ENCODE measurements around the gene SLC25A29. TPM values are rescaled to one million over a fixed set of nuclear protein-coding genes. Genes with fewer than 3 reads are reported as not detected.
"Not testable (repeated sequence)": the region's sequence is repeated elsewhere in the genome, so short reads cannot be mapped to it uniquely, and the experiment has no call there.

Gene SLC25A29
- total RNA-seq, 1 donor from 2014 or later: 18.6 TPM

- no peak for DNase-seq (ENCODE audit: missing footprints)
- no peak for ATAC-seq
- intact Hi-C loops (cut with DNase I): no loop called here
These were observed 11.1 kb upstream of the SLC25A29 start for GRCh38 chr14:100317389-100317788.

GRCh38 chr14:100314724-100315123 lies 8.5 kb upstream of the SLC25A29 start:
- DNase-seq (ENCODE audit: missing footprints) (no peak), ATAC-seq (no peak)
- intact Hi-C loops (cut with DNase I): no loop called here

- intact Hi-C loops (cut with DNase I): no loop called here
- ATAC-seq (no peak), DNase-seq (ENCODE audit: missing footprints) (no peak)
These were observed 7.4 kb upstream of the SLC25A29 start for GRCh38 chr14:100313464-100314230.

- DNase-seq (ENCODE audit: missing footprints): peak; percentile 39
- ATAC-seq: no peak
- intact Hi-C loops (cut with DNase I): no loop called here
These were observed 6.7 kb upstream of the SLC25A29 start for GRCh38 chr14:100312877-100313400.

- intact Hi-C loops (cut with DNase I); ATAC-seq: not testable (repeated sequence)
- DNase-seq (ENCODE audit: missing footprints): peak; percentile 50
These were observed 6.0 kb upstream of the SLC25A29 start for GRCh38 chr14:100312110-100312876.

- DNase-seq (ENCODE audit: missing footprints) (no peak), ATAC-seq (no peak)
- intact Hi-C loops (cut with DNase I): loop anchor here (1.0 to 5.0 kb wide), 2 partner anchors 66 to 67 kb away; a partner anchor contains a TSS
These were observed 2.9 kb upstream of the SLC25A29 start for GRCh38 chr14:100309028-100309737.

GRCh38 chr14:100308427-100308792 lies 2.2 kb upstream of the SLC25A29 start:
- intact Hi-C loops (cut with DNase I): loop anchor here (5.0 kb wide), 1 partner anchor 66 kb away; no protein-coding TSS in a partner anchor
- ATAC-seq; DNase-seq (ENCODE audit: missing footprints): not testable (repeated sequence)

- intact Hi-C loops (cut with DNase I): loop anchor here (5.0 kb wide), 1 partner anchor 66 kb away; no protein-coding TSS in a partner anchor
- ATAC-seq: no peak
- no peak for DNase-seq (ENCODE audit: missing footprints)
These were observed 1.7 kb upstream of the SLC25A29 start for GRCh38 chr14:100307766-100308426.

- intact Hi-C loops (cut with DNase I): loop anchor here (5.0 kb wide), 1 partner anchor 65 kb away; no protein-coding TSS in a partner anchor
- ATAC-seq (no peak), DNase-seq (ENCODE audit: missing footprints) (no peak)
These were observed 938 bp upstream of the SLC25A29 start for GRCh38 chr14:100306998-100307765.

- DNase-seq (ENCODE audit: missing footprints) (peak; percentile 76), ATAC-seq (no peak)
- intact Hi-C loops (cut with DNase I): loop anchor here (5.0 kb wide), 1 partner anchor 63 kb away; no protein-coding TSS in a partner anchor
These were observed 732 bp downstream of the SLC25A29 start for GRCh38 chr14:100305324-100306100.

- peak; percentile 11 for ATAC-seq
These were observed 1.4 kb downstream of the SLC25A29 start for GRCh38 chr14:100304825-100305323.

GRCh38 chr14:100303925-100304324 lies 2.3 kb downstream of the SLC25A29 start:
- ATAC-seq: no peak
- intact Hi-C loops (cut with DNase I): no loop called here
- DNase-seq (ENCODE audit: missing footprints): peak; percentile 66

More at GRCh38 chr14:100304825-100305323, 1.4 kb downstream of the SLC25A29 start:
- intact Hi-C loops (cut with DNase I): loop anchor here (5.0 kb wide), 1 partner anchor 63 kb away; no protein-coding TSS in a partner anchor
- peak; percentile 82 for DNase-seq (ENCODE audit: missing footprints)

- DNase-seq (ENCODE audit: missing footprints): peak; percentile 48
- intact Hi-C loops (cut with DNase I): no loop called here
- ATAC-seq: no peak
These were observed 3.1 kb downstream of the SLC25A29 start for GRCh38 chr14:100303179-100303578.

GRCh38 chr14:100302616-100303015 lies 3.6 kb downstream of the SLC25A29 start:
- ATAC-seq (no peak), DNase-seq (ENCODE audit: missing footprints) (peak; percentile 59)
- intact Hi-C loops (cut with DNase I): no loop called here

- intact Hi-C loops (cut with DNase I): no loop called here
- DNase-seq (ENCODE audit: missing footprints) (no peak), ATAC-seq (no peak)
These were observed 7.0 kb downstream of the SLC25A29 start for GRCh38 chr14:100299238-100299560.

GRCh38 chr14:100298551-100299237 lies 7.5 kb downstream of the SLC25A29 start:
- intact Hi-C loops (cut with DNase I): no loop called here
- DNase-seq (ENCODE audit: missing footprints): no peak
- no peak for ATAC-seq

All from Right ventricle myocardium inferior (tissue), 1 donor.